Measurements from ENCODE around the gene MGLL.

The MGLL gene

DNA sequence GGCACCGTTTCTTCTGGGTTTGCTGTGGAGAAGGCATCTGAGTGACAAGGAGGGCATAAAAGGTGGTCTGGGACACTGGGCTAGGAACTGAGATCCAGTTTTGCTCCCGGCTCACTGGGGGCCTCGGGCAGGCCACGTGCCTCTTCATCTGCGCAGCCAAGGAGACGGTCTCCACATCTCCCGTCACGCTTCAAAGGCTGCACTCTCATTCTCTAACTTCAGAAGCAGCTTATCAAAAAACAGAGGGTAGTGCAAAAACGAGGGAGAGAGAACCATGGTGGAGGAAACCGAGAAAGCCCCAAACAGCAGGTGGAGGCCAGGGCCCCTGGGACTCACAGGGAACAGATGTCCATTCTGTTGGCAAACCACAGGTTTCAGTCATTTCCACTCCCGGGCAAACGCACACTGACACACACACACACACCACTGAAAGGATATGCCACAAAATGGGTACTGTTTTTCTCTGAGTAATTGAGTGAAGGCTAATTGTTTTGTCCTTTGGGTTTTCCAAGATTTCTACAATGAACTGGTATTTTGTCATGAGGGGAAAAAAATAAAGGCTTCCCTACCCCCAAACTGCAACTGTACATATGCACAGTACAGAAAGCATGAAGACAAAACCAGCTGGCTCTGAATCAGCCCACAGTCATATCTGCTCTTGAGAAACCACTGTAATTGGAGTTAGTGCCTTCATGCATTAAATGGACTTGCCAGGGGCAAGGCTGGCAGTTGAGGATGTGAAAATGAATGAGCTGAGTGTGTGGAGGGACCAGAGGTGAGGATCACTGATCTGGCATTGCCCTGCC, 71.9 kb downstream of the MGLL start:
- H3K27me3 Mint-ChIP-seq (ENCODE audit: low read depth), result peaks cover 26% of the 10 kb centered on the region
- peaks cover 75% of the 10 kb centered on the region for H3K4me1 Mint-ChIP-seq
- H3K27ac Mint-ChIP-seq, result peak overlapping the region; percentile 17 to 71 (median 24)
- TF ChIP-seq, protein P1, sequence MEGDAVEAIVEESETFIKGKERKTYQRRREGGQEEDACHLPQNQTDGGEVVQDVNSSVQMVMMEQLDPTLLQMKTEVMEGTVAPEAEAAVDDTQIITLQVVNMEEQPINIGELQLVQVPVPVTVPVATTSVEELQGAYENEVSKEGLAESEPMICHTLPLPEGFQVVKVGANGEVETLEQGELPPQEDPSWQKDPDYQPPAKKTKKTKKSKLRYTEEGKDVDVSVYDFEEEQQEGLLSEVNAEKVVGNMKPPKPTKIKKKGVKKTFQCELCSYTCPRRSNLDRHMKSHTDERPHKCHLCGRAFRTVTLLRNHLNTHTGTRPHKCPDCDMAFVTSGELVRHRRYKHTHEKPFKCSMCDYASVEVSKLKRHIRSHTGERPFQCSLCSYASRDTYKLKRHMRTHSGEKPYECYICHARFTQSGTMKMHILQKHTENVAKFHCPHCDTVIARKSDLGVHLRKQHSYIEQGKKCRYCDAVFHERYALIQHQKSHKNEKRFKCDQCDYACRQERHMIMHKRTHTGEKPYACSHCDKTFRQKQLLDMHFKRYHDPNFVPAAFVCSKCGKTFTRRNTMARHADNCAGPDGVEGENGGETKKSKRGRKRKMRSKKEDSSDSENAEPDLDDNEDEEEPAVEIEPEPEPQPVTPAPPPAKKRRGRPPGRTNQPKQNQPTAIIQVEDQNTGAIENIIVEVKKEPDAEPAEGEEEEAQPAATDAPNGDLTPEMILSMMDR (IDR thresholded peaks at IDR 0.05; ENCODE audit: unreplicated experiment in 3 of 3), result no peak
- no peaks in the 10 kb centered on the region for H3K36me3 Mint-ChIP-seq (ENCODE audit: low read depth)
- H3K4me3 Mint-ChIP-seq, result no peak overlapping the region
- H3K9me3 Mint-ChIP-seq, result no peaks in the 10 kb centered on the region

DNA sequence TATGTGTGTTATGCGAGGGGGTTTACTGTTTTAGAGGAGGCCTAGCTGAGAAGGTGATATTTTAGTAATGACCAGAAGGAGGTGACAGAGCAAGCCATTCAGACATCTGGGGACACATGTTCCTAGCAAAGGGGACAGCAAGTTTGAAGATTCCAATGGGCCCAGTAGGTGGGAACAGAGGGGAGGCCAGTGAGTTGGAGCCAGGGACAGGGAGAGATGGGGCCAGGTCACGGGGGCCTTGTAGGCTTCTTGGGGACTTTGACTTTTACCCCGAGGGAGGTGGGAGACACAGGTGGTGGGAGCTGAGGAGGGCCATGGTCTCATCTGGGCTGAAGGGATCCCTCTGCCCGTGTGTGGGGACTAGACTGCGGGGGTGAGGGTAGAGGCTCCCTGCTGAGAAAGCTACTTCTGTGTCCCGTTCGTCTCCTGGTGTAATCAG, 72.5 kb downstream of the MGLL start:
- no peak overlapping the region for H3K4me3 Mint-ChIP-seq
- H3K36me3 Mint-ChIP-seq (ENCODE audit: low read depth), result no peaks in the 10 kb centered on the region
- peaks cover 20% of the 10 kb centered on the region for H3K27me3 Mint-ChIP-seq (ENCODE audit: low read depth)
- peak overlapping the region; percentile 17 to 71 (median 59) for H3K27ac Mint-ChIP-seq
- no peaks in the 10 kb centered on the region for H3K9me3 Mint-ChIP-seq
- TF ChIP-seq, protein P1 (IDR thresholded peaks at IDR 0.05; ENCODE audit: unreplicated experiment in 3 of 3), result no peak
- H3K4me1 Mint-ChIP-seq, result peaks cover 75% of the 10 kb centered on the region

DNA sequence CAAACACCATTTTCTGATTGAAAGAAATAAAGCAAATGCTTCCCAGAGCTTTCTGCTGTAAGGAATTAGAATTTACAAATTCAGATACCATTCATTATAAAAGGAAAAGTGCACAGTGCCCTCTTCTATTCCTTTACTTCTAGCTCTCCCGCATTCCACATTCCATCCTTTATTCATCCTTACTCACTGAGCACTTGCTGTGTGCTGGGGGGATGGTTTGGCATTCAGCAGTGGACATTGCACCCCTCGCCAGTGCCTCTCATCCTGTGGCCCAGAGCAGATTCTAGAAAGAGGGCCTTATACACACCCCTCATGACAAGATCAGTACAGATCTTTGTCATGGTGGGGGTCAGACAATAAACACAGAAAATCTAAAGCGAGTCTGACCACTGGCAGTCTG, 73.0 kb downstream of the MGLL start:
- TF ChIP-seq, protein P1 (IDR thresholded peaks at IDR 0.05; ENCODE audit: unreplicated experiment in 3 of 3), result no peak
- peak overlapping the region in 2 of 3 experiments; percentile 7 to 17 for H3K27ac Mint-ChIP-seq
- H3K9me3 Mint-ChIP-seq, result no peaks in the 10 kb centered on the region
- peaks cover 77% of the 10 kb centered on the region for H3K4me1 Mint-ChIP-seq
- peaks cover 18% of the 10 kb centered on the region for H3K27me3 Mint-ChIP-seq (ENCODE audit: low read depth)
- H3K4me3 Mint-ChIP-seq, result no peak overlapping the region
- no peaks in the 10 kb centered on the region for H3K36me3 Mint-ChIP-seq (ENCODE audit: low read depth)

DNA sequence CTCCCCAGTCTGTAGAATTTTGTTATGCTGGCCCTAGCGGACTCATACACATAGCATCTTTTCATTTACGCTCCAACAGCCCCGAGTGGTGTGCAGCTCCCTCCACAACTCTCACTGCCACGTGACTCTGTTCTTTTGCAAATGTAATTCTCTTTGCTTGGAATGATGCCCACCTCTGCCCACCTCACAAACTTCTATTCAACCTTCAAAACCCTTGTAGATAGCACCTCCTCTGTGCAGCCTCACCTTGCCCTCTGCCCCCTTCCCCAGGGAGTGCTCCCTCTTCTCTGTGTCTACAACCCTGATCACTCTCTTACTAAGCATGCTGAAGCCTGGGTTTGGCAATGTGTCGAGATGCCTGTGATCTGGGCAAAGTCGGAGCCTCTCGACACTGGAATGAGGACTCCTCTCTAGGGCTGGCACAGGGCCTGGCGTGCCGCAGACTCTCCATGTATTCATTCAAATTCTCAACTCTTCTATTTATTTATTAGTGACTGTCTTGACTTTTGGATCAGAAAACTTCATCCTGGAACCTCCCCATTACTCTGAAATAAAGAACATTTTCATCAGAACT, 73.5 kb downstream of the MGLL start:
- no peaks in the 10 kb centered on the region for H3K36me3 Mint-ChIP-seq (ENCODE audit: low read depth)
- peaks cover 18% of the 10 kb centered on the region for H3K27me3 Mint-ChIP-seq (ENCODE audit: low read depth)
- H3K4me3 Mint-ChIP-seq, result no peak overlapping the region
- peaks cover 77% of the 10 kb centered on the region for H3K4me1 Mint-ChIP-seq
- peak overlapping the region in 2 of 3 experiments; percentile 17 to 49 for H3K27ac Mint-ChIP-seq
- TF ChIP-seq, protein P1 (IDR thresholded peaks at IDR 0.05; ENCODE audit: unreplicated experiment in 3 of 3), result no peak
- no peaks in the 10 kb centered on the region for H3K9me3 Mint-ChIP-seq

DNA sequence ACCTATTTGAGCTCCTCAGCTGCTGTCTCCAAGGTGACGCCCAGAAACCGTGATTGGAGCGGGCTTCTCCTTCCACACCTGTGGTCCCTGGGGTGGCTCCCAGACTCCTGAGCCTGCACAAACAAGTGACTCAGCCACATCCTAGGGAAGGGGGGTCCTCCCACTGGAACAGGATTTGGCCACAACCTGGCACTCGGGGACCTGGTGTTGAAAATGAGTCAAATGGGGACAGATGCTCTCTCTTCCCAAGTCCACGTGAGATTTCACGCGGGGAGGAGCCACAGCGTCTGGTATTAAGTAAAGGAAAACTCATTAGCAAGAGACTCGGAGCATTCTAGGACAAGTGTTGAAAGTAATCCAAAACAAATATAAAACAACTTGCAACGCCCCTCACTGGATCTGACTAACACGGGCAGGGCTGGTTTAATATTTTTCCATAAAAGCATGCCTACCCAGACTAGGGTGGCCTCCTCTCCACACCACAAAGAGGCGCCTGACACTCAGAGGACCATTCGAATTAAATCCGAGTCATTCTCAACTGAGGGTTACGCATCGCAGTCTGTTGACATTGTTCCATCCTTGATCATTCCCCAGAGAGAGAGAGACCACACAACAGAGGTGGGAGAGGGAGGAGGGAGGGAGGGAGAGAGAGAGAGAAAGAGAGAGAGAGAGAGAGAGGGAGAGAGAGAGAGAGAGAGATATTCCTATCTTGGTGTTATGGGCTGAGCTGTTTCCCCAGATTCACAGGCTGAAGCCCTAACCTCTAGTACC, 74.4 kb downstream of the MGLL start:
- Mint-ChIP-seq H3K36me3 (ENCODE audit: low read depth) (no peaks in the 10 kb centered on the region), H3K9me3 (no peaks in the 10 kb centered on the region), H3K4me3 (no peak overlapping the region), H3K27me3 (ENCODE audit: low read depth) (peaks cover 18% of the 10 kb centered on the region), H3K27ac (peak overlapping the region in 2 of 3 experiments; percentile 17 to 30), H3K4me1 (peaks cover 84% of the 10 kb centered on the region)
- TF ChIP-seq, protein P1 (IDR thresholded peaks at IDR 0.05; ENCODE audit: unreplicated experiment in 3 of 3), result no peak
